Central memory CD8-positive, alpha-beta T cell (primary cell): ENCODE results near the gene ING1.
"Not testable (repeated sequence)": the region's sequence is repeated elsewhere in the genome, so short reads cannot be mapped to it uniquely, and the experiment has no call there.

Source experiments
- ATAC-seq: fragments of 150-1000 bp; cut with Tn5 transposase; replicated peaks from 2 replicates; pipeline ENCODE4 v1.10.0; 2022; ENCODE audit warnings: mild to moderate bottlenecking, moderate FRiP score, moderate number of reproducible peaks; ENCODE audit not compliant: poor library complexity, severe bottlenecking; ENCODE audit errors: extremely low read depth
- DNase-seq, 2 donors: peaks; one replicate each; pipeline ENCODE4 v3.0.0; 2021; ENCODE audit warnings: low spot score in 2 of 2
- H3K27ac Mint-ChIP-seq: one replicate; pipeline ENCODE4 v1.8.0; 2022; ENCODE audit warnings: low read depth, mild to moderate bottlenecking, moderate library complexity, mixed read lengths
- H3K27me3 Mint-ChIP-seq: one replicate; pipeline ENCODE4 v1.8.0; 2022; ENCODE audit warnings: mixed read lengths
- H3K36me3 Mint-ChIP-seq: one replicate; pipeline ENCODE4 v1.8.0; 2022; ENCODE audit warnings: mild to moderate bottlenecking, moderate library complexity, mixed read lengths; ENCODE audit not compliant: insufficient read depth
- H3K4me1 Mint-ChIP-seq: one replicate; pipeline ENCODE4 v1.8.0; 2022; ENCODE audit warnings: mixed read lengths
- H3K4me3 Mint-ChIP-seq: one replicate; pipeline ENCODE4 v1.8.0; 2022; ENCODE audit warnings: mild to moderate bottlenecking, moderate library complexity, mixed read lengths
- H3K9me3 Mint-ChIP-seq: one replicate; pipeline ENCODE4 v1.8.0; 2022; ENCODE audit warnings: mixed read lengths

The ING1 gene, protein sequence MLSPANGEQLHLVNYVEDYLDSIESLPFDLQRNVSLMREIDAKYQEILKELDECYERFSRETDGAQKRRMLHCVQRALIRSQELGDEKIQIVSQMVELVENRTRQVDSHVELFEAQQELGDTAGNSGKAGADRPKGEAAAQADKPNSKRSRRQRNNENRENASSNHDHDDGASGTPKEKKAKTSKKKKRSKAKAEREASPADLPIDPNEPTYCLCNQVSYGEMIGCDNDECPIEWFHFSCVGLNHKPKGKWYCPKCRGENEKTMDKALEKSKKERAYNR

DNA sequence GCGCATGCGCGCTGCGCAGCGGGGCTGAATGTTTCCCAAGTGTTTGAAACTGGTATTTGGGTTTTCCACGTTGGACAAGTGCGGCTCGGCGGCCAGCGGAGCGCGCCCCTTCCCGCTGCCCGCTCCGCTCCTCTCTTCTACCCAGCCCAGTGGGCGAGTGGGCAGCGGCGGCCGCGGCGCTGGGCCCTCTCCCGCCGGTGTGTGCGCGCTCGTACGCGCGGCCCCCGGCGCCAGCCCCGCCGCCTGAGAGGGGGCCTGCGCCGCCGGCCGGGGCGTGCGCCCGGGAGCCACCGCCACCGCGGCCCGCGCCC is at the start of gene ING1:
Gene ING1, plus strand, starts transcription at position 59 of the 311 bp plus-strand sequence. CDS start 450 bp downstream, outside the sequence.
- H3K36me3 Mint-ChIP-seq = peaks cover 38% of the 10 kb centered on the region
- H3K4me3 Mint-ChIP-seq = peak within 1 kb of the TSS; percentile 95
- DNase-seq = no peak
- H3K27ac Mint-ChIP-seq = peak within 1 kb of the TSS; percentile 97
- ATAC-seq = no peak
- H3K27me3 Mint-ChIP-seq = no peaks in the 10 kb centered on the region
- H3K9me3 Mint-ChIP-seq = no peaks in the 10 kb centered on the region
- H3K4me1 Mint-ChIP-seq = peaks cover 18% of the 10 kb centered on the region

DNA sequence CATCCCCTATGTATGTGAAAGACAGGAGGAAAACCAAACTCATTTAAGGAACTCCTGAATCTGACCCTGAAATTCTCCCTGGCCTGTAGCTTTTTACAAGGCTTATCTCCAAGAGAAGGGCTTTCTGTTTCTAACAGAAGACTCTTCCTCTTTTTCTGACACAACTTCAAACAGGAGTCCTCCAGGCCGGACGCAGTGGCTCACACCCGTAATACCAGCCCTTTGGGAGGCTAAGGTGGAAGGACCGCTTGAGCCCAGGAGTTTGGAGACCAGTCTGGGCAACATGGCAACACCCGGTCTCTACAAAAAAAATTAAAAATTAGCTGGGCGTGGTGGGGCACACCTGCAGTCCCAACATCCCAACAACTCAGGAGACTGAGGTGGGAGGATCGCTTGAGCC is 49.5 kb upstream of the ING1 start:
- H3K4me3 Mint-ChIP-seq = no peak overlapping the region
- no peak for ATAC-seq

DNA sequence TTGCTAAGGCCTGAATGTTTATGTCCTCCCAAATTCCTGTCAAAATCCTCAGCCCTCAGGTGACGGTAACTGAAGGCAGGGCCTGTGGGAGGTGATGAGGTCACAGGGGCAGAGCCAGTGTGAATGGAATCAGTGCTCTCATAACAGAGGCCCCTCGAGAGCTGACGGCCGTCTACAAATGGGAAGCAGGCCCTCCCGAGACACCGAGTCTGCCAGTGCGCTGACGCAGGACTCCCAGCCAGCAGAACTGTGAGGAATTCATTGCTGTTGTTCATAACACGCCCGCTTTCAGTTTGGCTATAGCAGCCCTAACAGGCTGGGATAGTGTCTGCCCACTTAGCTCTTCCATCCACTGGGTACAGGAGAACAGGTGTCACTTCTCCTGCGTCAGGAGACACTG is 48.8 kb upstream of the ING1 start:
- Mint-ChIP-seq H3K36me3 (peaks cover 37% of the 10 kb centered on the region), H3K9me3 (no peaks in the 10 kb centered on the region), H3K27ac (no peak overlapping the region), H3K4me1 (peaks cover 4% of the 10 kb centered on the region), H3K27me3 (no peaks in the 10 kb centered on the region), H3K4me3 (no peak overlapping the region)
- DNase-seq = no peak
- ATAC-seq = no peak

More for the DNA sequence above, 49.5 kb upstream of the ING1 start:
- Mint-ChIP-seq H3K9me3 (no peaks in the 10 kb centered on the region), H3K4me1 (peaks cover 10% of the 10 kb centered on the region), H3K36me3 (peaks cover 36% of the 10 kb centered on the region), H3K27me3 (no peaks in the 10 kb centered on the region), H3K27ac (no peak overlapping the region)
- no peak for DNase-seq

DNA sequence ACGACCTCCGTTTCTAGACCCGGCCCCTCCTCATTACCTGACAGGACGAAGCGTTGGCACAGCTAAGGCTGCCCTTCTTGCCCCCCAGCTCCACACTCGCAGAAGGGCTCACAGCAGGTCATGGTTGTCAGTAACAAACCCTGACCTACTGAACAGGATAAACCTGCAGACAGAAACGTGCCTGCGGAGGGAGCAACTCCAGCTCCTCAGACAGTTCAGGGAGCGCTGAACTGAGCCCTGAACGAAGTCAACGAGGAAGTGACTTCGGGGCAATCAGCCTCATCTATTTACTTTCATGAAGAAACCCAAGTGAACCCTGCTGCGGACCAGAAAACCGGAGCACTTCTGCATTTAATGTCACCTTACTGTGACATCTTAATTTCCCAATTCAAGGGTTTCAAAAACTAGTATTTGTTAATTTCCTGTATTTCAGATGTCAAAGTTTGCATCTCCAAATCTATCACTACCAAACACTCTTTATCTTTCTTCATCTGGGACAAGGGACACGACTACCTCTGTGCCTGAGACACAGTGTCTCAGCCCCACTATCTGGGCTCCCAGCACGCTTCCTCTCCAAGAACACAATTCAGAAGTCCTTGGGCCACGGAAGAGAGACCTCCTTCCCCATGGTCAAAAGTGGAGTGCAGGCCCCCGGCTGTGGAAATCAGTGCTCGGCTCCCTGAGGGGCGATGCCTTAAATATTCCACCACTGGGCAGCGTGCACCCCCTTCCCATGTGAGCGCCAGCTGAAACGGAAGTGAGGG is 47.8 kb upstream of the ING1 start:
- DNase-seq (no peak), ATAC-seq (peak; percentile 43)
- Mint-ChIP-seq H3K4me3 (no peak overlapping the region), H3K27me3 (no peaks in the 10 kb centered on the region), H3K27ac (no peak overlapping the region), H3K36me3 (peaks cover 37% of the 10 kb centered on the region), H3K9me3 (no peaks in the 10 kb centered on the region), H3K4me1 (peaks cover 4% of the 10 kb centered on the region)

DNA sequence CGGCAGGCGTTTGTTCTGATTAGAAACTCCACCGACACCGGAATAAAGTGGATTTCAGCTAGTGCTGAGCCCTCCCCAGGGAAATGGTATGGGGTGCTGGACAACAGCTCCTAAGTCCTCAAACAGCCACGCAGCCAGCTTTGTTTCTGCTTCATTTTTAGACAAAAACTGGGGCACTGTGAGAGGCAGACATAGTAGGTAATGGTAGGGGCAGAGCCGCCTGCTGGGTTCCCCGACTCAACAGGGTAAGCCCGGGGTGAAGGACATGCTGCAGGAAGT is 47.3 kb upstream of the ING1 start:
- no peaks in the 10 kb centered on the region for H3K9me3 Mint-ChIP-seq
- H3K27ac Mint-ChIP-seq = no peak overlapping the region
- H3K4me3 Mint-ChIP-seq = no peak overlapping the region
- no peaks in the 10 kb centered on the region for H3K27me3 Mint-ChIP-seq
- peaks cover 37% of the 10 kb centered on the region for H3K36me3 Mint-ChIP-seq
- ATAC-seq (no peak), DNase-seq (no peak)
- H3K4me1 Mint-ChIP-seq = peaks cover 4% of the 10 kb centered on the region

DNA sequence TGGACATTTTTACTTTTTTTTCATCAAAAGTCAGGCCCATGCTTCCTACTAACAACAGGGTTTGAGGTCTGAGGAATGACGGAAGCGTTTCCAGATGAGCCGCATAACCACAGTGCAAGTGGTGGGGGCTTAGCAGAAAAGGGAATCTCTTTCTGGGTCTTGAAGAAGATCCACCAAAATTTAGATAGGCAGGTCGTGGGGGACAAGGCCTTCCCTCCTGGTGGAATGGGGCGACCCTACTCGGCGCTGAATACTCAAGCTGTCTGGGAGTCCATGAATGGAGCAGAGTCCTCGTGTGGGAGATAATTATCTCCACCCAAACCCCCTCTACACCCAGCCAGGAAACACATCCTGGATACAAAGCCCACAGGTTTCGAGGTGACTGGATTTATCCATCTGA is 44.5 kb upstream of the ING1 start:
- no peak for ATAC-seq
- Mint-ChIP-seq H3K9me3 (no peaks in the 10 kb centered on the region), H3K4me3 (no peak overlapping the region), H3K27ac (no peak overlapping the region), H3K36me3 (peaks cover 30% of the 10 kb centered on the region), H3K27me3 (no peaks in the 10 kb centered on the region), H3K4me1 (peaks cover 23% of the 10 kb centered on the region)
- no peak for DNase-seq

DNA sequence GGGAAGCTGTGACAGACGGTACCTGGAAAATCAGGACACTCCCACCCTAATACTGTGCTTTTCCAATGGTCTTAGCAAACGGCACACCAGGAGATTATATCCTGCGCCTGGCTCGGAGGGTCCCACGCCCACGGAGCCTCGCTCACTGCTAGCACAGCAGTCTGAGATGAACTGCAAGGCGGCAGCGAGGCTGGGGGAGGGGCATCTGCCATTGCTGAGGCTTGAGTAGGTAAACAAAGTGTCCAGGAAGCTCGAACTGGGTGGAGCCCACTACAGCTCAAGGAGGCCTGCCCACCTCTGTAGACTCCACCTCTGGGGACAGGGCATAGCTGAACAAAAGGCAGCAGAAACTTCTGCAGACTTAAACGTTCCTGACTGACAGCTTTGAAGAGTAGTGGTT is 43.7 kb upstream of the ING1 start:
- H3K36me3 Mint-ChIP-seq = peaks cover 29% of the 10 kb centered on the region
- not testable (repeated sequence) for H3K27ac Mint-ChIP-seq, ATAC-seq

DNA sequence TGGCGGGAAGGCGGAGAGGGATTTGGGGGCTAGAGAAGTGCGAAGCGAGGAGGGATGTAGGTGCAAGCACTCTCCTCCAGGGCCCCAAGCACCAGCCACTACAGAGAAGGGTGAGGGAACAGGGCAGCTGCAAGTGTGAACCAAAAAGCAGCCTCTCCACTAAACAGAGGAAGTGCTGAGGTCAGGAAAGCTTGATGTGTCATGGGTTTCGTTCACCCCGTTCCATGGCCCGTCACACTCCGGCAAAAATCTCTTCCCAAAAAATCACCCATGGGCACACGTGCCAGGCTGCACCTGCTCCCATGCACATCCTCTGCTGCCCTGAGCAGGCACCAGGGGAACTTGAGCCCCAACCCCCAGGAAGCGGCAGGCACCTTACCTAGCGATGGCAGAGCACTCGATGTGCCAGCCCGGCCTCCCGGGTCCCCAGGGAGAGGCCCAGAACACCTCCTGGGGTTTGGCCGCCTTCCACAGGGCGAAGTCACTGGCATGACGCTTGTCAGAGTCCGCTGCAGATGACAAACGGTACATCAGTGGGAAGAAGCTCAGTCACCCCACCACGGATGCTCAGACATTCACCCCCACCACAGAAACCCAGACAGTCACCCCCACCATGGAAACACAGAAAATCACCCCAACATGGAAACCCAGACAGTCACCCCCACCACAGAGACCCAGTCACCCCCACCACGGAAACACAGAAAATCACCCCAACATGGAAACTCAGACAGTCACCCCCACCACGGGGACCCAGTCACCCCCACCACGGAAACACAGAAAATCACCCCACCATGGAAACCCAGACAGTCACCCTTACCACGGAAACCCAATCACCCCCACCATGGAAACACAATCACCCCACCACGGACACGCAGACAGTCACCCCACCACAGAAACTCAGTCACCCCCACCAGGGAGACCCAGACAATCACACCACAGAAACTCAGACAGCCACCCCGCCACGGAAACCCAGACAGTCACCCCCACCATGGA is 36.6 kb upstream of the ING1 start:
- ATAC-seq (peak; percentile 49), DNase-seq (no peak)
- Mint-ChIP-seq H3K27me3 (no peaks in the 10 kb centered on the region), H3K4me1 (peaks cover 41% of the 10 kb centered on the region), H3K36me3 (peaks cover 25% of the 10 kb centered on the region), H3K9me3 (no peaks in the 10 kb centered on the region), H3K4me3 (peak overlapping the region; percentile 40), H3K27ac (peak overlapping the region; percentile 89)

More for the DNA sequence above, 43.7 kb upstream of the ING1 start:
- H3K4me3 Mint-ChIP-seq, H3K27me3 Mint-ChIP-seq, H3K9me3 Mint-ChIP-seq, DNase-seq: not testable (repeated sequence)
- H3K4me1 Mint-ChIP-seq = peaks cover 29% of the 10 kb centered on the region

DNA sequence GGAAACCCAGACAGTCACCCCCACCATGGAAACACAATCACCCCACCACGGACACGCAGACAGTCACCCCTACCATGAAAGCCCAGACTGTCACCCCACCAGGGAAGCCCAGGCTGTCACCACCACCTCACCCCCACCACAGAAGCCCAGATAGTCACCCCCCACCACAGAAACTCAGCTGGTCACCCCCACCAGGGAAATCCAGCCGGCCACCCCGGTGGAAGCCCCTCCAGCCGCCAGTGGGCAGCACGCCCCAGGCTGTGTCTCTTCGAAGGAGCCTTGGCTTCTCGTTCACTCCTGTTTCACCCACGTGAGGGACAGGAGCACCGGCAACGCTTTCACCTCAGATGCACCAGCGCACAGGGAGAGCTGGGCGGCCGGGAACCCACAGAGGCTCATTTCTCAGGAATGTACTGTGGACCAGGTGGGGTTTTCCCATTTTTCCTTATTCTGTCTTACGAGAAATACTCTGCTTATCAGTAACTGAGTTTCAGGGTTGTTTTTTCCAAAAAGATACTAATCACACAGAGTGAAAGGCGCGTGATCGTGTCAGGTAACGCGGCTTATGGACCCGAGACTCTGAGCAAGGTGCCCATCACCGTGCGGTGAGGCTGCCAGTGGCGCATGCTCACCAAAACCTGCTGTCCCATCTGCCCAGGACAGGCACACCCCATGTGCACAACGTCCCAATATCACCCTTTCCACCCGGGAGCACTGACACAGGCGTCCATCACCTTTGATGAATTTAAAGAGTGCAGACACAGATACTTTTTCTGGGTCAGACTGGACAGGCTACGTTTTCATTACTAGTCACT is 35.6 kb upstream of the ING1 start:
- Mint-ChIP-seq H3K4me1 (peaks cover 31% of the 10 kb centered on the region), H3K36me3 (peaks cover 30% of the 10 kb centered on the region), H3K27me3 (no peaks in the 10 kb centered on the region), H3K9me3 (no peaks in the 10 kb centered on the region), H3K4me3 (no peak overlapping the region), H3K27ac (peak overlapping the region; percentile 29)
- no peak for ATAC-seq
- DNase-seq = no peak

DNA sequence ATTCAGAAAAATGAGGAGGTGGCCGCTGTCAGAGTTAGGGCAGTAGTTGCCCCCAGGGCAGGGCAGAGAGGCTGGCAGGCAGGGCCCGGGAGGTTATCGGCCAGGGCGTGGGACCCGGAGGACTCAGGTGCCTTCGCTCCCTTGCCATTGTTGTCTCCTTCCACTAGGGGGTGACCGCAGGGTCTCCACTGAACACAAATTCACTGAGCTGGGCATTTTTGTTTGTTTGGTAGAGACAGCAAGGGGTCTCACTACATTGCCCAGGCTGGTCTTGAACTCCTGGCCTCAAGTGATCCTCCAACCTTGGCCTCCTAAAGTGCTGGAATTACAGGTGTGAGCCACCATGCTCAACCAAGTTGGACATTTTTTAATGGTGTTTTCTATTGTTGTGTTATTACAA is 32.6 kb upstream of the ING1 start:
- no peaks in the 10 kb centered on the region for H3K27me3 Mint-ChIP-seq
- H3K9me3 Mint-ChIP-seq = no peaks in the 10 kb centered on the region
- peaks cover 38% of the 10 kb centered on the region for H3K36me3 Mint-ChIP-seq
- DNase-seq (no peak), ATAC-seq (no peak)
- H3K27ac Mint-ChIP-seq = no peak overlapping the region
- no peak overlapping the region for H3K4me3 Mint-ChIP-seq
- peaks cover 17% of the 10 kb centered on the region for H3K4me1 Mint-ChIP-seq

DNA sequence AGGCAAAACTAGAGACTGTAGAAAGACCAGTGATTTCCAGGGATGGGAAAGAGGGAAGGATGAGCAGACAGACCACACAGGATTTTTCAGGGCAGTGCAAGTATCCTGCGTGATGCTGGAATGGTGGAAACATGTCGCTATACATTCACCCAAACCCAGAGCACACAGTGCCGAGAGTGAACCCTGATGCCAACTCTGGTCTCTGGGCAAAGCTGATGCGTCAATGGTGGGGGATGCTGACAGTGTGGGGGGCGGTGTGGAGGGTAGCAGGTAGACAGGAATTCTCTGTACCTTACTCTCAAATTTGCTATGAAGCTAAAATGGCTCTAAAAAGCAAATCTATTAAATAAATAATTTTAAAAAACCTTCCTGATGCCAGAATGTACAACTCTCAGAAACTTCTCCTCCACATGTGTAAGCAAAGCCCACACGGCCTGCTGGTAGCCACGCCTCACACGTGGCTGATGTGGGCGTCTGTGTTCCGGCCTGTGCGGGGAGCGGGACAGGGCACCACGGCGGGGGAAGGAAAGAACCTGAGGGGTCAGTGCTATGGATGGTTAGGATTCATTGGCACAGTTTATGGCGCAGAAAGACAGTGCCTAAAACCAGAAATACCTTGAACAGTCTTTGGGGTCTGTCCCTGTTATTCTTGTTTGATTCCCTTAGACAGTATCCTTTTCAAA is 31.5 kb upstream of the ING1 start:
- Mint-ChIP-seq H3K27me3 (no peaks in the 10 kb centered on the region), H3K9me3 (no peaks in the 10 kb centered on the region), H3K4me3 (no peak overlapping the region), H3K4me1 (peaks cover 12% of the 10 kb centered on the region), H3K36me3 (peaks cover 42% of the 10 kb centered on the region), H3K27ac (no peak overlapping the region)
- ATAC-seq (no peak), DNase-seq (no peak)
